ENCODE measurements around the gene SFSWAP.

SFSWAP gene

GRCh38 chr12:131841547-131841946 is 130.7 kb downstream of the SFSWAP start:
- H3K4me3 ChIP-seq (ENCODE audit: low read depth, low read length) = no peak overlapping the region
- DNase-seq = no peak
- H3K9me3 ChIP-seq (ENCODE audit: severe bottlenecking) = no peaks in the 10 kb centered on the region
- no peaks in the 10 kb centered on the region for H3K27me3 ChIP-seq (ENCODE audit: insufficient read depth, low read depth, severe bottlenecking)
- peaks cover 3% of the 10 kb centered on the region for H3K36me3 ChIP-seq
- no peak for TF ChIP-seq CTCF (IDR thresholded peaks at IDR 0.05; ENCODE audit: low read depth, low read length)
- H3K27ac ChIP-seq = no peak overlapping the region

DNA sequence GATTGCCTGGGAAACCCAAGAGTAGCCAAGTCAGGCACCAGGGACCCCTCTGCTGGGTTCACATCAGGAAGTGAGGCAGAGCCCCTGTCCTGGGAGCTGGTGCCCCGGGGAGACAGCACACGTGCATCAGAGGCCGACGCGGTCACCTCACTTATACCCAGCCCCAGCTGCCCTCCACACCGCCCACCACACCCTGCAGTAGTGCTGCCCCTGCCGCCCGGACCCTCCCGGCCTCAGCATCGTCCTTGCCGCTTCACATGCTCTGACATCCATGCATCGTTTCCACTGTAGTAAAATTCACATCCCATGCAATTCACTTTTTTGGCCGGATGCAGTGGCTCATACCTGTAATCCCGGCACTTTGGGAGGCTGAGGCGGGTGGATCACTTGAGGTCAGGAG is 131.3 kb downstream of the SFSWAP start:
- Histone ChIP-seq H3K4me3 (ENCODE audit: low read depth, low read length) (no peak overlapping the region), H3K9me3 (ENCODE audit: severe bottlenecking) (no peaks in the 10 kb centered on the region), H3K36me3 (peaks cover 3% of the 10 kb centered on the region), H3K27me3 (ENCODE audit: insufficient read depth, low read depth, severe bottlenecking) (no peaks in the 10 kb centered on the region), H3K27ac (no peak overlapping the region)
- DNase-seq = no peak
- TF ChIP-seq CTCF (IDR thresholded peaks at IDR 0.05; ENCODE audit: low read depth, low read length) = no peak

DNA sequence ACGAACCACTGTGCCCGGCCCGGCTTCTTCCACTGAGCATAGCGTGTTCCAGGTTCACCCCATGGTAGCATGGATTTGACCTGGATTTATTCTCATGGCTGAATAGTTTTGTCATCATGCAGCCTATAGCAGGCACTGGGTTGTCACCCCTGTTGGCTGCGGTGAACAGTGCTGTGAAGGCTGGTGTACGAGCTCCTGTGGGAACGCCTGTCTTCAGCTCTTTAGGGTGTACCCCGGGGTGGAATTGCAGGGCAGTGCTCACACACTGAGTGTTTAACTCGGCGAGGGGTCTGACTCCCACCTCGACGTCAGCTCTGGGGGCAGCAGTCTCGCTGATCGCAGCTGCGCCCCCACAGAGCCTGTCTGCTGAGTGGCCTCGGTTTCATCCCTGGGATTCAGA is 132.6 kb downstream of the SFSWAP start:
- no peak for DNase-seq
- Histone ChIP-seq H3K4me3 (ENCODE audit: low read depth, low read length) (no peak overlapping the region), H3K36me3 (peaks cover 3% of the 10 kb centered on the region)

GRCh38 chr12:131844140-131844539 is 133.2 kb downstream of the SFSWAP start:
- H3K27me3 ChIP-seq (ENCODE audit: insufficient read depth, low read depth, severe bottlenecking) = no peaks in the 10 kb centered on the region
- DNase-seq = no peak

More for the DNA sequence above, 132.6 kb downstream of the SFSWAP start:
- H3K9me3 ChIP-seq (ENCODE audit: severe bottlenecking) = no peaks in the 10 kb centered on the region
- H3K27ac ChIP-seq = no peak overlapping the region
- TF ChIP-seq CTCF (IDR thresholded peaks at IDR 0.05; ENCODE audit: low read depth, low read length) = no peak
- H3K27me3 ChIP-seq (ENCODE audit: insufficient read depth, low read depth, severe bottlenecking) = no peaks in the 10 kb centered on the region

DNA sequence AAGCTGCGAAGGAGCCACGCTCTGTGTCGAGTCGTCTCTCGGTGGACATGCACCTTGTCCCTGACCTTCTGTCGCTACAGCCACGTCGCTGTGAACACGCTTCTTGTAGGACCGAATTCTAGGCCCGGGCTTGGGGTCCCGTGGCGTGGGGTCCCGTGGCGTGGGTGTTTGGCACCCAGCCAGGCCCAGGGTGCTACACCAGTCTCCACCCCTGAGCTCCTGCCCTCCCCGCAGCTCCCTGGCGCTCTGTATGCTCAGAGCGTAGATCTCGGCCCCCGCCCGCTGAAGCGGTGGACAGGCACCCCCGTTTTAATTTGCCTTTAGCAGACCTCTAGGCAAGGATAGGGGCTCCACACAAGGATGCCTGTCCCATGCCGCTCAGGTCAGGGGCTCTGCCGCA is 133.8 kb downstream of the SFSWAP start:
- H3K4me3 ChIP-seq (ENCODE audit: low read depth, low read length) = no peak overlapping the region

More at GRCh38 chr12:131844140-131844539, 133.2 kb downstream of the SFSWAP start:
- Histone ChIP-seq H3K36me3 (peaks cover 3% of the 10 kb centered on the region), H3K9me3 (ENCODE audit: severe bottlenecking) (no peaks in the 10 kb centered on the region), H3K4me3 (ENCODE audit: low read depth, low read length) (no peak overlapping the region), H3K27ac (no peak overlapping the region)
- no peak for TF ChIP-seq CTCF (IDR thresholded peaks at IDR 0.05; ENCODE audit: low read depth, low read length)

More for the DNA sequence above, 133.8 kb downstream of the SFSWAP start:
- TF ChIP-seq CTCF (IDR thresholded peaks at IDR 0.05; ENCODE audit: low read depth, low read length) = no peak
- H3K9me3 ChIP-seq (ENCODE audit: severe bottlenecking) = no peaks in the 10 kb centered on the region
- DNase-seq = no peak
- H3K36me3 ChIP-seq = peaks cover 3% of the 10 kb centered on the region
- no peaks in the 10 kb centered on the region for H3K27me3 ChIP-seq (ENCODE audit: insufficient read depth, low read depth, severe bottlenecking)
- H3K27ac ChIP-seq = no peak overlapping the region
